Activated CD8-positive, alpha-beta T cell treated with anti-CD3 and anti-CD28 coated beads for 36 hours (primary cell): ENCODE measurements around the gene SLC9C2. TPM values are rescaled to one million over a fixed set of nuclear protein-coding genes. Genes with fewer than 3 reads are reported as not detected.

ENCODE experiments used
- ATAC-seq: fragments of 200-7000 bp; cut with Tn5 transposase; one replicate; pipeline ENCODE4 v1.10.0; 2021; ENCODE audit warnings: mild to moderate bottlenecking, moderate library complexity
- CTCF ChIA-PET: fragments of 350-600 bp; sonication (Branson Sonifier 250); formaldehyde crosslinking; loops from one replicate; lab custom pipeline; 2021; ENCODE audit warnings: antibody characterized with exemption; lab: Charles Lee
- POLR2A ChIA-PET: fragments of 350-600 bp; sonication (Branson Sonifier 250); formaldehyde crosslinking; loops from one replicate; lab custom pipeline; 2021; ENCODE audit warnings: antibody characterized with exemption; lab: Charles Lee
- DNase-seq: peaks from one replicate; pipeline ENCODE4 v3.0.0-alpha.2; 2020
- H3K27ac Mint-ChIP-seq: one replicate; pipeline ENCODE4 v1.8.0; 2021; ENCODE audit warnings: mild to moderate bottlenecking, mixed read lengths
- H3K27me3 Mint-ChIP-seq: one replicate; pipeline ENCODE4 v1.8.0; 2021; ENCODE audit warnings: mixed read lengths
- H3K36me3 Mint-ChIP-seq: one replicate; pipeline ENCODE4 v1.8.0; 2021; ENCODE audit warnings: low read depth, mixed read lengths
- H3K4me1 Mint-ChIP-seq: one replicate; pipeline ENCODE4 v1.8.0; 2021; ENCODE audit warnings: low read depth, mixed read lengths
- H3K4me3 Mint-ChIP-seq: one replicate; pipeline ENCODE4 v1.8.0; 2021; ENCODE audit warnings: mild to moderate bottlenecking, moderate library complexity, mixed read lengths
- H3K9me3 Mint-ChIP-seq: one replicate; pipeline ENCODE4 v1.8.0; 2021; ENCODE audit warnings: mixed read lengths
- intact Hi-C: fragments of 100-400 bp; cut with micrococcal nuclease; formaldehyde crosslinking; loops from one replicate; pipeline ENCODE4 v1.10.0; 2022
- total RNA-seq, 2 experiments: library from RNA; stranded (reverse); gene quantifications; one replicate each; pipeline ENCODE4 v1.2.3, GENCODE V29; 2021
- TF ChIP-seq, protein P1 (sequence below): fragments of 200-600 bp; IDR thresholded peaks from one replicate; pipeline ENCODE4 v1.8.0; 2022; ENCODE audit warnings: antibody characterized with exemption, mild to moderate bottlenecking

The SLC9C2 gene
- total RNA-seq, 2 experiments from 2014 or later = not detected

GRCh38 chr1:173454966-173455524 lies 147.8 kb downstream of the SLC9C2 start:
- peak; percentile 76 for ATAC-seq
- Mint-ChIP-seq H3K4me3 (no peak overlapping the region), H3K27me3 (no peaks in the 10 kb centered on the region), H3K4me1 (peaks cover 32% of the 10 kb centered on the region), H3K9me3 (no peaks in the 10 kb centered on the region), H3K27ac (peak overlapping the region; percentile 49), H3K36me3 (peaks cover 28% of the 10 kb centered on the region)
- intact Hi-C loops = no loop called here
- CTCF ChIA-PET = interaction anchor here (0.9 to 1.2 kb wide), 2 partner anchors 9 to 24 kb away, joined by 3 to 4 read pairs; no protein-coding TSS in a partner anchor
- POLR2A ChIA-PET = interaction anchor here (0.9 kb wide), 1 partner anchor 20 kb away, joined by 3 read pairs; no protein-coding TSS in a partner anchor
- TF ChIP-seq, protein P1, sequence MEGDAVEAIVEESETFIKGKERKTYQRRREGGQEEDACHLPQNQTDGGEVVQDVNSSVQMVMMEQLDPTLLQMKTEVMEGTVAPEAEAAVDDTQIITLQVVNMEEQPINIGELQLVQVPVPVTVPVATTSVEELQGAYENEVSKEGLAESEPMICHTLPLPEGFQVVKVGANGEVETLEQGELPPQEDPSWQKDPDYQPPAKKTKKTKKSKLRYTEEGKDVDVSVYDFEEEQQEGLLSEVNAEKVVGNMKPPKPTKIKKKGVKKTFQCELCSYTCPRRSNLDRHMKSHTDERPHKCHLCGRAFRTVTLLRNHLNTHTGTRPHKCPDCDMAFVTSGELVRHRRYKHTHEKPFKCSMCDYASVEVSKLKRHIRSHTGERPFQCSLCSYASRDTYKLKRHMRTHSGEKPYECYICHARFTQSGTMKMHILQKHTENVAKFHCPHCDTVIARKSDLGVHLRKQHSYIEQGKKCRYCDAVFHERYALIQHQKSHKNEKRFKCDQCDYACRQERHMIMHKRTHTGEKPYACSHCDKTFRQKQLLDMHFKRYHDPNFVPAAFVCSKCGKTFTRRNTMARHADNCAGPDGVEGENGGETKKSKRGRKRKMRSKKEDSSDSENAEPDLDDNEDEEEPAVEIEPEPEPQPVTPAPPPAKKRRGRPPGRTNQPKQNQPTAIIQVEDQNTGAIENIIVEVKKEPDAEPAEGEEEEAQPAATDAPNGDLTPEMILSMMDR = no peak
- DNase-seq = peak; percentile 14

DNA sequence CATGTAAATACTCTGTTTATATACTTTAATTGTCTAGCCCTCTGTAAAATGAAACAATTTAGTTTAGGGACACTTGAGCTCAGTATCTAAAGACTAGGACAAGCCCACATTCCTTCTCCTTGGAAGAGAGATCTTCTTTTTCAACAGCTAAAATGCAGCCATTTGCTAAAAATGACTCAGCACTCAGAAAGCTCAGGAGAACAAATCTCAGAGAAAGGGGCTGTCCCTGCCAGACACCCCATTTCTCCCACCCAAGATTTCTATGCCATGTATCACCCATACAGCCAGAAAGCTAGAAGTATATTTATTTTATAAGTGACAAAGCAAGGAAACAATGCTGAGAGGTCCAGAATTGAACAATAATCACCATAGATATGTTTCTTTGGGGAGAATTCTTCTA lies 148.9 kb downstream of the SLC9C2 start:
- no peaks in the 10 kb centered on the region for H3K9me3 Mint-ChIP-seq
- TF ChIP-seq, protein P1 = no peak
- POLR2A ChIA-PET = interaction anchor here (0.6 kb wide), 1 partner anchor 351 kb away, joined by 3 read pairs; no protein-coding TSS in a partner anchor
- peaks cover 32% of the 10 kb centered on the region for H3K36me3 Mint-ChIP-seq
- no peak overlapping the region for H3K4me3 Mint-ChIP-seq
- intact Hi-C loops = no loop called here
- H3K27me3 Mint-ChIP-seq = no peaks in the 10 kb centered on the region
- CTCF ChIA-PET = interaction anchor here (1.0 kb wide), 1 partner anchor 38 kb away, joined by 3 read pairs; no protein-coding TSS in a partner anchor
- ATAC-seq (no peak), DNase-seq (no peak)
- H3K4me1 Mint-ChIP-seq = peaks cover 30% of the 10 kb centered on the region
- no peak overlapping the region for H3K27ac Mint-ChIP-seq

GRCh38 chr1:173451981-173452380 lies 150.9 kb downstream of the SLC9C2 start:
- CTCF ChIA-PET = interaction anchor here (1.1 to 1.9 kb wide), 2 partner anchors 21 to 22 kb away, joined by 4 to 5 read pairs; no protein-coding TSS in a partner anchor
- H3K27ac Mint-ChIP-seq = no peak overlapping the region
- H3K36me3 Mint-ChIP-seq = peaks cover 35% of the 10 kb centered on the region
- intact Hi-C loops = no loop called here
- no peak overlapping the region for H3K4me3 Mint-ChIP-seq
- ATAC-seq = no peak
- peaks cover 30% of the 10 kb centered on the region for H3K4me1 Mint-ChIP-seq
- TF ChIP-seq, protein P1 = no peak
- POLR2A ChIA-PET = no interaction called here
- peaks cover 7% of the 10 kb centered on the region for H3K9me3 Mint-ChIP-seq
- H3K27me3 Mint-ChIP-seq = no peaks in the 10 kb centered on the region
- DNase-seq = no peak

Other genes starting within 250 kb of the SLC9C2 start
- 100 to 1,000 TPM; 165 to 169 TPM for gene PRDX6, start 125.7 kb downstream of the SLC9C2 start, total RNA-seq
- not detected for gene TEX50, start 32.3 kb upstream of the SLC9C2 start, total RNA-seq
- gene ANKRD45, start 66.8 kb upstream of the SLC9C2 start, total RNA-seq = not detected
- 10 to 100 TPM; 14.5 to 15.8 TPM for gene KLHL20, start 111.9 kb upstream of the SLC9C2 start, total RNA-seq
- gene DARS2, start 221.6 kb upstream of the SLC9C2 start, total RNA-seq = 10 to 100 TPM; 46.7 to 49.5 TPM
- gene CENPL, start 221.8 kb upstream of the SLC9C2 start, total RNA-seq = 10 to 100 TPM; 20.9 to 23.3 TPM